ENCODE data around the gene ZNF750. TPM values are rescaled to one million over a fixed set of nuclear protein-coding genes. Genes with fewer than 3 reads are reported as not detected.

ZNF750 gene
- total and polyA plus RNA-seq, 2 donors (not counting 3 experiments of a cell fraction or from before 2014, with no cell fraction given) = 0.15 to 0.80 TPM

GRCh38 chr17:82832411-82832810 is 7.4 kb downstream of the ZNF750 start:
- Histone ChIP-seq H4K20me1 (replicated peaks; ENCODE audit: control insufficient read depth, extremely low read depth, insufficient read depth, low read length) (no peaks in the 10 kb centered on the region), H3K4me3 (replicated peaks in 1 of 3; ENCODE audit: insufficient read depth in 1 of 3, low read depth in 1 of 3, low read length in 3 of 3) (no peak overlapping the region), H3K4me2 (ENCODE audit: insufficient read depth, low read length) (no peak overlapping the region), H3K27ac (ENCODE audit: insufficient read depth, low read depth, low read length) (no peak overlapping the region), H3K27me3 (ENCODE audit: control insufficient read depth in 2 of 2, insufficient read depth in 2 of 2, low read length in 2 of 2) (no peaks in the 10 kb centered on the region), H3K9me3 (replicated peaks; ENCODE audit: control insufficient read depth, insufficient read depth, low read length) (no peaks in the 10 kb centered on the region), H3K79me2 (ENCODE audit: control insufficient read depth, insufficient read depth, low read length) (no peaks in the 10 kb centered on the region), H2AFZ (ENCODE audit: low read depth, low read length) (no peak overlapping the region), H3K9ac (replicated peaks; ENCODE audit: extremely low read depth, insufficient read depth, low read length) (no peak overlapping the region), H3K9me1 (replicated peaks; ENCODE audit: control insufficient read depth, extremely low read depth, insufficient read depth, low read length) (no peaks in the 10 kb centered on the region), H3K36me3 (ENCODE audit: control insufficient read depth in 2 of 2, extremely low read depth in 1 of 2, insufficient read depth in 2 of 2, low read length in 2 of 2) (peaks cover 0 to 2% of the 10 kb centered on the region in 2 experiments), H3K4me1 (ENCODE audit: control insufficient read depth, extremely low read depth, insufficient read depth, low read length) (no peaks in the 10 kb centered on the region)
- intact Hi-C loops (cut with micrococcal nuclease) (no loop called here), dilution Hi-C loops (cut with MboI; ENCODE audit: extremely low pct_ligation_motif_present, low sequenced_read_pairs) (no loop called here)
- DNase-seq (ENCODE audit: low read depth, low spot score) = no peak
- TF ChIP-seq POLR2AphosphoS5 (IDR thresholded peaks at IDR 0.05; ENCODE audit: insufficient read depth, low read depth, low read length) = no peak
- TF ChIP-seq MAX (IDR thresholded peaks at IDR 0.05; ENCODE audit: insufficient read depth, insufficient read length) = no peak
- FAIRE-seq = no peak
- ChIA-PET CTCF (interaction anchor here (1.0 kb wide), 1 partner anchor 9 kb away, joined by 3 read pairs; no protein-coding TSS in a partner anchor), POLR2A (no interaction called here)
- BruUV-seq (replicated peaks) = no TSS peak

DNA sequence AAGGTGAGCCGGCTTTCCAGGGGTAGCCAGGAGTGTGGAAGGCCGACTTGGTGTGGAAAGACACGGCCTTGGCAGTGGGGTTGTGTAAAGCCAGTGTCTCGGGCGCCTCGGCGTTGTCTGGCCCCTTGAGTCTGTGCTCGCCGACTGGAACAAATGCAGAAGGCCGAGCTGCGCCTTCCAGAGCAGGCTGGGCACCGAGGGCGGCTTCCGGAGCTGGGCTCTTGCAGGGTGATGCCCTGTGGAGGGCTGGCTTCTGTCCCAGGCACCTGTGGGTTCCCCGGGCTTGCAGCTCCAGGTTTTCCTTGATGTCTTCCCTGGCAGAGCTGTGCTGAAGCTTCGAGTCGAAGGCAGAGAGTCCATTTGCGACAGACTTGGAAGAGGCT is 8.0 kb downstream of the ZNF750 start:
- Histone ChIP-seq H3K27ac (ENCODE audit: insufficient read depth, low read depth, low read length) (no peak overlapping the region), H3K9me3 (replicated peaks; ENCODE audit: control insufficient read depth, insufficient read depth, low read length) (no peaks in the 10 kb centered on the region), H3K4me2 (ENCODE audit: insufficient read depth, low read length) (no peak overlapping the region), H3K9ac (replicated peaks; ENCODE audit: extremely low read depth, insufficient read depth, low read length) (no peak overlapping the region), H3K4me1 (ENCODE audit: control insufficient read depth, extremely low read depth, insufficient read depth, low read length) (no peaks in the 10 kb centered on the region), H3K79me2 (ENCODE audit: control insufficient read depth, insufficient read depth, low read length) (no peaks in the 10 kb centered on the region), H3K4me3 (replicated peaks in 1 of 3; ENCODE audit: insufficient read depth in 1 of 3, low read depth in 1 of 3, low read length in 3 of 3) (no peak overlapping the region), H3K9me1 (replicated peaks; ENCODE audit: control insufficient read depth, extremely low read depth, insufficient read depth, low read length) (no peaks in the 10 kb centered on the region), H2AFZ (ENCODE audit: low read depth, low read length) (no peak overlapping the region), H4K20me1 (replicated peaks; ENCODE audit: control insufficient read depth, extremely low read depth, insufficient read depth, low read length) (no peaks in the 10 kb centered on the region), H3K36me3 (ENCODE audit: control insufficient read depth in 2 of 2, extremely low read depth in 1 of 2, insufficient read depth in 2 of 2, low read length in 2 of 2) (peaks cover 0 to 4% of the 10 kb centered on the region in 2 experiments), H3K27me3 (ENCODE audit: control insufficient read depth in 2 of 2, insufficient read depth in 2 of 2, low read length in 2 of 2) (no peaks in the 10 kb centered on the region)
- no peak for FAIRE-seq
- intact Hi-C loops (cut with micrococcal nuclease) = no loop called here
- DNase-seq (ENCODE audit: low read depth, low spot score) = no peak
- dilution Hi-C loops (cut with MboI; ENCODE audit: extremely low pct_ligation_motif_present, low sequenced_read_pairs) = no loop called here
- ChIA-PET CTCF (interaction anchor here (1.0 kb wide), 1 partner anchor 10 kb away, joined by 3 read pairs; no protein-coding TSS in a partner anchor), POLR2A (no interaction called here)
- BruUV-seq (replicated peaks) = no TSS peak
- TF ChIP-seq, protein P1, sequence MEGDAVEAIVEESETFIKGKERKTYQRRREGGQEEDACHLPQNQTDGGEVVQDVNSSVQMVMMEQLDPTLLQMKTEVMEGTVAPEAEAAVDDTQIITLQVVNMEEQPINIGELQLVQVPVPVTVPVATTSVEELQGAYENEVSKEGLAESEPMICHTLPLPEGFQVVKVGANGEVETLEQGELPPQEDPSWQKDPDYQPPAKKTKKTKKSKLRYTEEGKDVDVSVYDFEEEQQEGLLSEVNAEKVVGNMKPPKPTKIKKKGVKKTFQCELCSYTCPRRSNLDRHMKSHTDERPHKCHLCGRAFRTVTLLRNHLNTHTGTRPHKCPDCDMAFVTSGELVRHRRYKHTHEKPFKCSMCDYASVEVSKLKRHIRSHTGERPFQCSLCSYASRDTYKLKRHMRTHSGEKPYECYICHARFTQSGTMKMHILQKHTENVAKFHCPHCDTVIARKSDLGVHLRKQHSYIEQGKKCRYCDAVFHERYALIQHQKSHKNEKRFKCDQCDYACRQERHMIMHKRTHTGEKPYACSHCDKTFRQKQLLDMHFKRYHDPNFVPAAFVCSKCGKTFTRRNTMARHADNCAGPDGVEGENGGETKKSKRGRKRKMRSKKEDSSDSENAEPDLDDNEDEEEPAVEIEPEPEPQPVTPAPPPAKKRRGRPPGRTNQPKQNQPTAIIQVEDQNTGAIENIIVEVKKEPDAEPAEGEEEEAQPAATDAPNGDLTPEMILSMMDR (IDR thresholded peaks at IDR 0.05; ENCODE audit: extremely low read depth in 1 of 2, insufficient read depth in 1 of 2, low read depth in 1 of 2, low read length in 2 of 2) = no peak
- TF ChIP-seq MYC (IDR thresholded peaks at IDR 0.05; ENCODE audit: low read depth, low read length) (no peak), EZH2 (IDR thresholded peaks at IDR 0.05; ENCODE audit: borderline replicate concordance, low read depth, low read length, severe bottlenecking) (no peak), POLR2A (IDR thresholded peaks at IDR 0.05; ENCODE audit: low read depth, low read length) (no peak), GATA2 (IDR thresholded peaks at IDR 0.05; ENCODE audit: insufficient read depth, insufficient read length, low read depth, low read length) (no peak), JUN (IDR thresholded peaks at IDR 0.05; ENCODE audit: borderline replicate concordance, insufficient read depth, insufficient read length, low read depth) (no peak), FOS (IDR thresholded peaks at IDR 0.05; ENCODE audit: borderline replicate concordance, insufficient read depth, low read length) (no peak), MAX (IDR thresholded peaks at IDR 0.05; ENCODE audit: insufficient read depth, insufficient read length) (no peak), POLR2AphosphoS5 (IDR thresholded peaks at IDR 0.05; ENCODE audit: insufficient read depth, low read depth, low read length) (no peak)
